IMR-90 (cell line): ENCODE results near the gene AKAP9. TPM values are rescaled to one million over a fixed set of nuclear protein-coding genes. Genes with fewer than 3 reads are reported as not detected.

Experiments
- ATAC-seq: fragments of 200-7000 bp; cut with Tn5 transposase; 2 replicates; pipeline ENCODE4 v1.9.1; 2020; ENCODE audit warnings: low read depth, mild to moderate bottlenecking, moderate library complexity
- BruUV-seq: library from RNA; stranded (reverse); fragments of 400-500 nt; replicated peaks from 2 replicates; lab custom pipeline; 2021; lab: Mats Ljungman, UMichigan
- CTCF ChIA-PET: fragments of 300-600 bp; formaldehyde crosslinking; extraction: SDS; loops from one replicate; lab custom pipeline; 2021; ENCODE audit warnings: antibody characterized with exemption; lab: Yijun Ruan, JAX
- POLR2A ChIA-PET: fragments of 300-600 bp; sonication (Branson Sonifier 250); formaldehyde crosslinking; loops from one replicate; lab custom pipeline; 2022; ENCODE audit warnings: antibody characterized with exemption; ENCODE audit not compliant: unreplicated experiment; lab: Charles Lee
- DNase-seq: peaks from one replicate; pipeline ENCODE4 v3.0.0; 2013
- H2AFZ ChIP-seq: replicated peaks from 2 replicates; pipeline ENCODE3; 2013; ENCODE audit warnings: low read length, mild to moderate bottlenecking; ENCODE audit not compliant: poor library complexity
- H2AK5ac ChIP-seq: 2 replicates; pipeline ENCODE4 v1.6.1; 2013; ENCODE audit warnings: low read depth, low read length, inconsistent platforms
- H2AK9ac ChIP-seq: replicated peaks from 2 replicates; pipeline ENCODE3; 2013; ENCODE audit warnings: mild to moderate bottlenecking, low read depth, low read length, moderate library complexity; ENCODE audit not compliant: poor library complexity
- H2BK120ac ChIP-seq: 2 replicates; pipeline ENCODE4 v1.6.1; 2013; ENCODE audit warnings: low read depth, low read length, inconsistent platforms
- H2BK15ac ChIP-seq: 3 replicates; pipeline ENCODE4 v1.6.1; 2013; ENCODE audit warnings: low read depth, low read length, inconsistent platforms
- H2BK20ac ChIP-seq: 2 replicates; pipeline ENCODE4 v1.6.1; 2013; ENCODE audit warnings: low read depth, mild to moderate bottlenecking, inconsistent platforms, low read length, moderate library complexity
- H2BK5ac ChIP-seq: 2 replicates; pipeline ENCODE4 v1.6.1; 2013; ENCODE audit warnings: mild to moderate bottlenecking, low read depth, low read length, inconsistent platforms; ENCODE audit not compliant: poor library complexity, severe bottlenecking
- H3K14ac ChIP-seq: replicated peaks from 2 replicates; pipeline ENCODE4 v1.6.1; 2013; ENCODE audit warnings: low read depth, low read length, inconsistent platforms
- H3K18ac ChIP-seq: 2 replicates; pipeline ENCODE4 v1.6.1; 2013; ENCODE audit warnings: low read depth, low read length, control low read depth
- H3K23ac ChIP-seq: 2 replicates; pipeline ENCODE4 v1.6.1; 2013; ENCODE audit warnings: low read depth, low read length, inconsistent platforms
- H3K27ac ChIP-seq: 2 replicates; pipeline ENCODE4 v1.5.1; 2013; ENCODE audit warnings: mild to moderate bottlenecking, control low read depth, low read length; ENCODE audit not compliant: insufficient read depth
- H3K27me3 ChIP-seq: 2 replicates; pipeline ENCODE4 v1.6.1; 2013; ENCODE audit warnings: low read length; ENCODE audit not compliant: control insufficient read depth, insufficient read depth
- H3K36me3 ChIP-seq: 2 replicates; pipeline ENCODE4 v1.6.1; 2013; ENCODE audit warnings: low read length, mixed read lengths; ENCODE audit not compliant: control insufficient read depth, insufficient read depth
- H3K4ac ChIP-seq: 2 replicates; pipeline ENCODE4 v1.6.1; 2013; ENCODE audit warnings: low read depth, low read length, inconsistent platforms
- H3K4me1 ChIP-seq: 2 replicates; pipeline ENCODE4 v1.6.1; 2013; ENCODE audit warnings: low read length, mixed read lengths; ENCODE audit not compliant: control insufficient read depth, insufficient read depth
- H3K4me2 ChIP-seq: 2 replicates; pipeline ENCODE4 v1.6.1; 2013; ENCODE audit warnings: low read depth, mild to moderate bottlenecking, control low read depth, low read length, moderate library complexity
- H3K4me3 ChIP-seq: 2 replicates; pipeline ENCODE4 v1.5.1; 2013; ENCODE audit warnings: low read depth, mild to moderate bottlenecking, control low read depth, low read length, moderate library complexity; ENCODE audit not compliant: insufficient read depth
- H3K56ac ChIP-seq: 2 replicates; pipeline ENCODE4 v1.6.1; 2013; ENCODE audit warnings: low read length, inconsistent platforms; ENCODE audit not compliant: insufficient read depth; ENCODE audit errors: extremely low read depth
- H3K79me1 ChIP-seq, 2 experiments: 2 replicates each; pipeline ENCODE4 v1.6.1; 2013; ENCODE audit warnings: low read length in 2 of 2, inconsistent platforms in 1 of 2, low read depth in 1 of 2
- H3K9ac ChIP-seq: 2 replicates; pipeline ENCODE4 v1.6.1; 2013; ENCODE audit warnings: low read depth, low read length, control low read depth
- H3K9me1 ChIP-seq: 2 replicates; pipeline ENCODE4 v1.6.1; 2013; ENCODE audit warnings: low read length, inconsistent platforms; ENCODE audit not compliant: insufficient read depth
- H3K9me3 ChIP-seq: 2 replicates; pipeline ENCODE4 v1.6.1; 2013; ENCODE audit warnings: low read length; ENCODE audit not compliant: control insufficient read depth, insufficient read depth
- H4K20me1 ChIP-seq: 2 replicates; pipeline ENCODE4 v1.6.1; 2013; ENCODE audit warnings: low read length, inconsistent platforms; ENCODE audit not compliant: insufficient read depth
- H4K5ac ChIP-seq: 2 replicates; pipeline ENCODE4 v1.6.1; 2013; ENCODE audit warnings: mild to moderate bottlenecking, low read depth, low read length, control low read depth
- H4K8ac ChIP-seq, 2 experiments: 2 replicates each; pipeline ENCODE4 v1.6.1; 2013; ENCODE audit warnings: low read depth in 2 of 2, low read length in 2 of 2, control low read depth in 1 of 2, inconsistent platforms in 1 of 2
- H4K91ac ChIP-seq: 2 replicates; pipeline ENCODE4 v1.6.1; 2013; ENCODE audit warnings: low read depth, low read length, inconsistent platforms; ENCODE audit not compliant: insufficient read depth
- FOS ChIP-seq: fragments of 150-350 bp; IDR thresholded peaks from 2 replicates; pipeline ENCODE4 v1.6.1; 2016; ENCODE audit warnings: low read depth, low read length
- WGBS, 2 experiments: methylation state at CpG; one replicate each; pipeline versions ENCODE4 v1.1.5 to v1.1.7; 2013; ENCODE audit warnings: missing lambda C conversion rate in 2 of 2; ENCODE audit not compliant: insufficient read length in 1 of 2; ENCODE audit errors: extremely low coverage in 2 of 2; 5-methylcytosine and 5-hydroxymethylcytosine counted together
- dilution Hi-C: fragments of 300-500 bp; cut with HindIII; formaldehyde crosslinking; loops from one replicate; pipeline ENCODE4 v1.14.3; 2018; ENCODE audit warnings: low sequenced_read_pairs; ENCODE audit not compliant: unreplicated experiment
- in situ Hi-C: fragments of 300-500 bp; cut with MboI; formaldehyde crosslinking; loops from 3 replicates; pipeline ENCODE4 v1.14.3; 2019; ENCODE audit warnings: low sequenced_read_pairs, inconsistent platforms, mixed read lengths
- intact Hi-C: fragments of 100-400 bp; cut with micrococcal nuclease; formaldehyde crosslinking; loops from 2 replicates; pipeline ENCODE4 v1.10.0; 2022
- polyA plus RNA-seq, 3 experiments: library from polyadenylated mRNA; depleted of rRNA; stranded (reverse); fragments of >200 nt; gene quantifications; 2 replicates each; pipeline ENCODE4 v1.2.3, GENCODE V29; 2012; ENCODE audit warnings: low replicate concordance in 1 of 3
- total RNA-seq: library from RNA; depleted of rRNA; stranded (reverse); fragments of >200 nt; gene quantifications from 2 replicates; pipeline ENCODE4 v1.2.3, GENCODE V29; 2012

AKAP9 gene
- total and polyA plus RNA-seq, 2 of the 4 experiments (the other 2 are of a cell fraction): 9.7 to 25.3 TPM

GRCh38 chr7:91898240-91898992 lies 42.2 kb upstream of the AKAP9 start:
- POLR2A ChIA-PET: no interaction called here
- ATAC-seq: no peak
- no peak overlapping the region for H3K14ac ChIP-seq

More at GRCh38 chr7:91898240-91898992, 42.2 kb upstream of the AKAP9 start:
- no peaks in the 10 kb centered on the region for H3K9me3 ChIP-seq
- no peak overlapping the region for H2BK5ac ChIP-seq
- no peak overlapping the region for H2BK15ac ChIP-seq
- H3K9me1 ChIP-seq: no peaks in the 10 kb centered on the region
- no peaks in the 10 kb centered on the region for H4K20me1 ChIP-seq
- H2AK5ac ChIP-seq: no peak overlapping the region
- H4K8ac ChIP-seq: no peak overlapping the region
- H2BK120ac ChIP-seq: no peak overlapping the region
- H3K56ac ChIP-seq: no peak overlapping the region
- no peak overlapping the region for H3K4me2 ChIP-seq
- no peaks in the 10 kb centered on the region for H3K27me3 ChIP-seq
- dilution Hi-C loops: no loop called here
- no peaks in the 10 kb centered on the region for H3K4me1 ChIP-seq
- in situ Hi-C loops: no loop called here
- no peak overlapping the region for H3K23ac ChIP-seq
- no peak overlapping the region for H2AFZ ChIP-seq
- no peak overlapping the region for H3K4ac ChIP-seq
- TF ChIP-seq FOS: no peak
- no peak for DNase-seq
- H2BK20ac ChIP-seq: no peak overlapping the region
- H4K5ac ChIP-seq: no peak overlapping the region
- H3K4me3 ChIP-seq: no peak overlapping the region
- no peak overlapping the region for H3K9ac ChIP-seq
- H3K27ac ChIP-seq: no peak overlapping the region
- no peak overlapping the region for H3K18ac ChIP-seq
- no peak overlapping the region for H2AK9ac ChIP-seq
- no peak overlapping the region for H4K91ac ChIP-seq
- H3K36me3 ChIP-seq: no peaks in the 10 kb centered on the region
- intact Hi-C loops: no loop called here
- CTCF ChIA-PET: no interaction called here
- BruUV-seq: no TSS peak
- 71% methylated on average over 2 of the region's 10 CpGs; no CpG with 5 or more reads in 1 of the 2 experiments for WGBS, 2 experiments
- no peaks in the 10 kb centered on the region for H3K79me1 ChIP-seq
